Measurements from ENCODE around the gene PFDN6. TPM values are rescaled to one million over a fixed set of nuclear protein-coding genes. Genes with fewer than 3 reads are reported as not detected.

The PFDN6 gene
- total and polyA plus RNA-seq, 9 of the 15 experiments (the other 6 are each of a cell fraction or from before 2014, with no cell fraction given) = 6.8 to 475 (median 216) TPM

DNA sequence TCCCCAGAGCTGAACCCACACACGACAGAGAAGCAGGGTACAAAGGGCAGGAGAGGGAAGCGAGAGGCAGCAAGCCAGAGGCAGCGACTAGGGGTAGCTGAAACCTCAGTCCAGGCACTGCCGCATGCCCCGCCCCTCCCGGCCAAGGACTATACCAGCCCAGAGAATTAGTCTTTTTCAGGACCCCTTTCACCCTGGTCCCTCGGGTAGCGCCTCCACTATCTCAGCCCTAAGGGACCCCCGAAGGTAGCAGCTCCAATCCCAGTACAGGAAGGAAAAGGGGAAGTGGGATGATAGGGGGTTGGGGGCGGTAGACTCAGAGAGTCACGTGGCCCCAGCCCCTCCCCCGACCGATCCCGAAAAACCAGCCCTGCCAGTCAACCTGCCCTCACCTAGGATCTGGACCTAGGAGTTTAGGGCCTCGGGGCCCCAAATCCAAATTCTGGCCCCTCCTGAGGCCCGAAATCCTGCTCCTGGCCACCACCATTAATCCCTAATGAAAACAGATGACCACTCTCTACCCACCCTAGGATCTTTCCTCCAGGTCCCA is 8.1 kb downstream of the PFDN6 start (continued):
- no peak for TF ChIP-seq ZNF778 (CRISPR knock-in tag; IDR thresholded peaks at IDR 0.05)
- TF ChIP-seq TEAD1 (CRISPR knock-in tag; IDR thresholded peaks at IDR 0.05) = no peak
- TF ChIP-seq KLF13 (tag; IDR thresholded peaks at IDR 0.05; ENCODE audit: borderline replicate concordance, low read depth) = 0 out of 2 replicates have a peak, but pooled peaks have one; percentile 21
- TF ChIP-seq MAX (CRISPR knock-in tag; IDR thresholded peaks at IDR 0.05) = peak; percentile 58
- TF ChIP-seq, protein P1, sequence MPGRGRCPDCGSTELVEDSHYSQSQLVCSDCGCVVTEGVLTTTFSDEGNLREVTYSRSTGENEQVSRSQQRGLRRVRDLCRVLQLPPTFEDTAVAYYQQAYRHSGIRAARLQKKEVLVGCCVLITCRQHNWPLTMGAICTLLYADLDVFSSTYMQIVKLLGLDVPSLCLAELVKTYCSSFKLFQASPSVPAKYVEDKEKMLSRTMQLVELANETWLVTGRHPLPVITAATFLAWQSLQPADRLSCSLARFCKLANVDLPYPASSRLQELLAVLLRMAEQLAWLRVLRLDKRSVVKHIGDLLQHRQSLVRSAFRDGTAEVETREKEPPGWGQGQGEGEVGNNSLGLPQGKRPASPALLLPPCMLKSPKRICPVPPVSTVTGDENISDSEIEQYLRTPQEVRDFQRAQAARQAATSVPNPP (IDR thresholded peaks at IDR 0.05; ENCODE audit: borderline replicate concordance, insufficient read depth, insufficient read length) = no peak
- peak; percentile 20; the same call in 1 of the 2 replicates for TF ChIP-seq MYC (IDR thresholded peaks at IDR 0.05; ENCODE audit: low read depth, low read length)
- no peak for TF ChIP-seq MYC (CRISPR knock-in tag; IDR thresholded peaks at IDR 0.05; ENCODE audit: borderline replicate concordance, low read depth)
- no peak for TF ChIP-seq HOMEZ (CRISPR knock-in tag; IDR thresholded peaks at IDR 0.05)
- no peak for TF ChIP-seq ZNF174 (CRISPR knock-in tag; IDR thresholded peaks at IDR 0.05)
- no peak for TF ChIP-seq PURB (CRISPR knock-in tag; IDR thresholded peaks at IDR 0.05; ENCODE audit: low read depth)
- no peak for TF ChIP-seq EHMT2 (IDR thresholded peaks at IDR 0.05)
- no peak for TF ChIP-seq ZNF311 (CRISPR knock-in tag; IDR thresholded peaks at IDR 0.05)
- TF ChIP-seq U2AF2 (optimal IDR thresholded peaks at IDR 0.05; ENCODE audit: low read depth, low read length) = no peak
- TF ChIP-seq, protein P2, sequence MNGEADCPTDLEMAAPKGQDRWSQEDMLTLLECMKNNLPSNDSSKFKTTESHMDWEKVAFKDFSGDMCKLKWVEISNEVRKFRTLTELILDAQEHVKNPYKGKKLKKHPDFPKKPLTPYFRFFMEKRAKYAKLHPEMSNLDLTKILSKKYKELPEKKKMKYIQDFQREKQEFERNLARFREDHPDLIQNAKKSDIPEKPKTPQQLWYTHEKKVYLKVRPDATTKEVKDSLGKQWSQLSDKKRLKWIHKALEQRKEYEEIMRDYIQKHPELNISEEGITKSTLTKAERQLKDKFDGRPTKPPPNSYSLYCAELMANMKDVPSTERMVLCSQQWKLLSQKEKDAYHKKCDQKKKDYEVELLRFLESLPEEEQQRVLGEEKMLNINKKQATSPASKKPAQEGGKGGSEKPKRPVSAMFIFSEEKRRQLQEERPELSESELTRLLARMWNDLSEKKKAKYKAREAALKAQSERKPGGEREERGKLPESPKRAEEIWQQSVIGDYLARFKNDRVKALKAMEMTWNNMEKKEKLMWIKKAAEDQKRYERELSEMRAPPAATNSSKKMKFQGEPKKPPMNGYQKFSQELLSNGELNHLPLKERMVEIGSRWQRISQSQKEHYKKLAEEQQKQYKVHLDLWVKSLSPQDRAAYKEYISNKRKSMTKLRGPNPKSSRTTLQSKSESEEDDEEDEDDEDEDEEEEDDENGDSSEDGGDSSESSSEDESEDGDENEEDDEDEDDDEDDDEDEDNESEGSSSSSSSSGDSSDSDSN (IDR thresholded peaks at IDR 0.05; ENCODE audit: borderline replicate concordance in 1 of 2, low read depth in 2 of 2, low read length in 2 of 2) = no peak
- TF ChIP-seq, protein P3, sequence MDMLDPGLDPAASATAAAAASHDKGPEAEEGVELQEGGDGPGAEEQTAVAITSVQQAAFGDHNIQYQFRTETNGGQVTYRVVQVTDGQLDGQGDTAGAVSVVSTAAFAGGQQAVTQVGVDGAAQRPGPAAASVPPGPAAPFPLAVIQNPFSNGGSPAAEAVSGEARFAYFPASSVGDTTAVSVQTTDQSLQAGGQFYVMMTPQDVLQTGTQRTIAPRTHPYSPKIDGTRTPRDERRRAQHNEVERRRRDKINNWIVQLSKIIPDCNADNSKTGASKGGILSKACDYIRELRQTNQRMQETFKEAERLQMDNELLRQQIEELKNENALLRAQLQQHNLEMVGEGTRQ (CRISPR knock-in tag; IDR thresholded peaks at IDR 0.05) = peak; percentile 93
- no peak for TF ChIP-seq CTCFL (IDR thresholded peaks at IDR 0.05; ENCODE audit: borderline replicate concordance, insufficient read depth, low read depth, low read length, poor library complexity, severe bottlenecking)
- no peak for TF ChIP-seq POLR2H (tag; IDR thresholded peaks at IDR 0.05; ENCODE audit: low read depth)
- TF ChIP-seq TAL1 (IDR thresholded peaks at IDR 0.05) = no peak
- peak; percentile 51; the same call in 1 of the 2 replicates for TF ChIP-seq BHLHE40 (IDR thresholded peaks at IDR 0.05; ENCODE audit: low read length)
- no peak for TF ChIP-seq PRMT5 (CRISPR knock-in tag; IDR thresholded peaks at IDR 0.05)

Data from K562 (cell line).